SK-N-SH treated with all-trans-retinoic acid at 6 μM for 48 hours (cell line): ENCODE measurements around the gene FIGN.

ENCODE experiments used
- ATAC-seq: fragments of 200-7000 bp; cut with Tn5 transposase; 3 replicates; pipeline ENCODE4 v1.9.1; 2020; ENCODE audit warnings: mild to moderate bottlenecking, moderate library complexity
- ARNTL ChIP-seq: fragments of 450-650 bp; formaldehyde crosslinking; IDR thresholded peaks from 2 replicates; pipeline ENCODE4 v1.5.0; 2020; ENCODE audit warnings: low read depth, mild to moderate bottlenecking, moderate library complexity, borderline replicate concordance
- BACH2 ChIP-seq: fragments of 250-450 bp; sonication (Bioruptor Pico); IDR thresholded peaks from 2 replicates; pipeline ENCODE4 v1.9.0; 2021; ENCODE audit warnings: mild to moderate bottlenecking, borderline replicate concordance
- CSDC2 ChIP-seq: fragments of 250-450 bp; sonication (Bioruptor Pico); IDR thresholded peaks from 2 replicates; pipeline ENCODE4 v1.5.0; 2020; ENCODE audit warnings: mild to moderate bottlenecking, moderate library complexity
- ESRRG ChIP-seq: fragments of 250-450 bp; sonication (Bioruptor Pico); IDR thresholded peaks from 2 replicates; pipeline ENCODE4 v1.6.1; 2021; ENCODE audit warnings: mild to moderate bottlenecking
- GLIS3 ChIP-seq: fragments of 250-450 bp; sonication (Bioruptor Pico); IDR thresholded peaks from 2 replicates; pipeline ENCODE4 v1.5.0; 2020; ENCODE audit warnings: mild to moderate bottlenecking, moderate library complexity
- ISL1 ChIP-seq: fragments of 250-450 bp; sonication (Bioruptor Pico); IDR thresholded peaks from 2 replicates; pipeline ENCODE4 v2.1.2; 2022; ENCODE audit warnings: mild to moderate bottlenecking, moderate library complexity
- OSR1 ChIP-seq: fragments of 250-450 bp; sonication (Bioruptor Pico); IDR thresholded peaks from 2 replicates; pipeline ENCODE4 v1.8.0; 2022; ENCODE audit warnings: moderate library complexity, mild to moderate bottlenecking, inconsistent platforms
- PPARA ChIP-seq: fragments of 250-450 bp; sonication (Bioruptor Pico); IDR thresholded peaks from 2 replicates; pipeline ENCODE4 v1.5.0; 2020; ENCODE audit warnings: mild to moderate bottlenecking, borderline replicate concordance
- RARB ChIP-seq: fragments of 250-450 bp; sonication (Bioruptor Pico); IDR thresholded peaks from 2 replicates; pipeline ENCODE4 v1.8.0; 2021; ENCODE audit warnings: mild to moderate bottlenecking, moderate library complexity
- TCF4 ChIP-seq: fragments of 250-450 bp; sonication (Bioruptor Pico); IDR thresholded peaks from 2 replicates; pipeline ENCODE4 v1.8.0; 2021; ENCODE audit warnings: mild to moderate bottlenecking, moderate library complexity, borderline replicate concordance
- TOX ChIP-seq: fragments of 250-450 bp; sonication (Bioruptor Pico); IDR thresholded peaks from 2 replicates; pipeline ENCODE4 v1.8.0; 2021; ENCODE audit warnings: mild to moderate bottlenecking, moderate library complexity, borderline replicate concordance
- ZC3H10 ChIP-seq: fragments of 250-450 bp; sonication (Bioruptor Pico); IDR thresholded peaks from 2 replicates; pipeline ENCODE4 v1.5.1; 2021; ENCODE audit warnings: mild to moderate bottlenecking, moderate library complexity
- ZFP3 ChIP-seq: fragments of 250-450 bp; sonication (Bioruptor Pico); IDR thresholded peaks from 2 replicates; pipeline ENCODE4 v1.5.0; 2020; ENCODE audit warnings: mild to moderate bottlenecking, moderate library complexity
- ZFP30 ChIP-seq: fragments of 450-650 bp; formaldehyde crosslinking; IDR thresholded peaks from 2 replicates; pipeline ENCODE4 v1.5.0; 2022; ENCODE audit warnings: mild to moderate bottlenecking, moderate library complexity
- ZNF565 ChIP-seq: fragments of 450-650 bp; formaldehyde crosslinking; conservative IDR thresholded peaks from 2 replicates; pipeline ENCODE4 v1.5.0; 2020; ENCODE audit warnings: low read depth, mild to moderate bottlenecking, moderate library complexity
- ZNF70 ChIP-seq: fragments of 450-650 bp; formaldehyde crosslinking; IDR thresholded peaks from 2 replicates; pipeline ENCODE4 v1.5.0; 2020; ENCODE audit warnings: mild to moderate bottlenecking, moderate library complexity
- TF ChIP-seq, protein P1 (sequence below): fragments of 250-450 bp; sonication (Bioruptor Pico); IDR thresholded peaks from 2 replicates; pipeline ENCODE4 v1.8.0; 2021; ENCODE audit warnings: low read depth, mild to moderate bottlenecking, moderate library complexity, borderline replicate concordance
- TF ChIP-seq, protein P2 (sequence below): fragments of 250-450 bp; sonication (Bioruptor Pico); IDR thresholded peaks from 2 replicates; pipeline ENCODE4 v1.5.1; 2021; ENCODE audit warnings: mild to moderate bottlenecking, moderate library complexity
- TF ChIP-seq, protein P3 (sequence below): fragments of 250-450 bp; sonication (Bioruptor Pico); IDR thresholded peaks from 2 replicates; pipeline ENCODE4 v1.5.0; 2020; ENCODE audit warnings: mild to moderate bottlenecking, moderate library complexity
- TF ChIP-seq, protein P4 (sequence below): fragments of 250-450 bp; sonication (Bioruptor Pico); IDR thresholded peaks from 2 replicates; pipeline ENCODE4 v1.5.1; 2020; ENCODE audit warnings: low read depth, mild to moderate bottlenecking, moderate library complexity

FIGN gene

DNA sequence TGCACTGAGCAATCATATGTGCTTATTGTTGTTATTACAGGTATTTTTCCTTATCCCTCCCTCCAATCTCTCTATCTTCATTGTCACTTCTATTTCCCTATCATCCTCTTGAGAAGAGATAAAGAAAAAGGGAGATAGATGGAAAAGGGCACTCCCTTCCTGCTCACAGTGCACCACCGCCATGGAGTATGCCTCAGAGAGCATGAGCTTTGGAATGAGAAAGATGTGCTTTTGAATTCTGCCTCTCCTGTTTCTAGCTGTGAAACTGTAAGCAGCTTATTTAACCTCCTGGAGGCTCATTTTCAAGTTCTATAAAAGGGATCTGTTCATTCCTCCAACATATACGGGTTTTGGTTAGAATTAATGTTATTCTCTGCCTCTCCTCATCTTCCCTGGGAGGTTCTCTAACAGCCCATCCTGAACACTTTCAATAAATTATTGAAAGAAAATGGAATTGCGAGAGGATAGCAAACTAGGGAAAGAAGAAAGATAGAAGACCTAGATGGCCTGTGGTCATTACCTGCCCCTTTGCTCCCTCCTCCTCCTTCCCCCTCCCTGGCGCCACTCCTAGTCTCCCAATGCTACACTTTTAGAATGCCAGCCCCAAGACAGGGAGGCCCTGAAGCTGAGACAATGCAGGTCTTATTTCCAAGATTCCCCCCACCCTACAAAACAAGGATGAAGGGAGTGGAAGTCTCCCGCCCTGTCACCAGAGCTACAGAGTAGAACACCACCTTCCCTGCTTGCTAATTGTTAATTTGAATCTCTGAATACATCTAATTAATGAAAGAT lies 37.8 kb downstream of the FIGN start:
- no peak for ATAC-seq

DNA sequence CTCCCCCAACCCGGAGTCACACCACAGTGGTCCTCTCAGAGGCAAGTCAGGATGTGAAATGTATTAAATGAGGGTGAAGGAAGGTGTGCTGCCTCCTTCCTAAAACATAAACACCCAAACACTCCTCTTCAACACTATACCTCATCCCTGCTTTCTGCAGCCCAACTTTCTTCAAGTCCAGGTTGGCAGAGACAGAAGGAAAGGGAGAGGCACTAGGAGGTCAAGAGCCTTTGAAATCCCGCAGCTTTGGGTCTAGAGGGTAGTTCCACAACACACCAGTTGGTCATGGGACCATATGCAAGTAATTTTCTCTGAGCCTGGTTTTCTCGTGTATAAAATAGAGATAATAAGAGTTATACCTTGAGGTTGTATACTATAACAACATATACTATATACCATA lies 38.4 kb downstream of the FIGN start:
- TF ChIP-seq RARB (CRISPR knock-in tag), result no peak
- TF ChIP-seq, protein P1, sequence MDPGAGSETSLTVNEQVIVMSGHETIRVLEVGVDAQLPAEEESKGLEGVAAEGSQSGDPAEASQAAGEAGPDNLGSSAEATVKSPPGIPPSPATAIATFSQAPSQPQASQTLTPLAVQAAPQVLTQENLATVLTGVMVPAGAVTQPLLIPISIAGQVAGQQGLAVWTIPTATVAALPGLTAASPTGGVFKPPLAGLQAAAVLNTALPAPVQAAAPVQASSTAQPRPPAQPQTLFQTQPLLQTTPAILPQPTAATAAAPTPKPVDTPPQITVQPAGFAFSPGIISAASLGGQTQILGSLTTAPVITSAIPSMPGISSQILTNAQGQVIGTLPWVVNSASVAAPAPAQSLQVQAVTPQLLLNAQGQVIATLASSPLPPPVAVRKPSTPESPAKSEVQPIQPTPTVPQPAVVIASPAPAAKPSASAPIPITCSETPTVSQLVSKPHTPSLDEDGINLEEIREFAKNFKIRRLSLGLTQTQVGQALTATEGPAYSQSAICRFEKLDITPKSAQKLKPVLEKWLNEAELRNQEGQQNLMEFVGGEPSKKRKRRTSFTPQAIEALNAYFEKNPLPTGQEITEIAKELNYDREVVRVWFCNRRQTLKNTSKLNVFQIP, result no peak
- no peak for TF ChIP-seq ZFP3 (CRISPR knock-in tag)
- no peak for TF ChIP-seq GLIS3 (CRISPR knock-in tag)
- TF ChIP-seq, protein P2, sequence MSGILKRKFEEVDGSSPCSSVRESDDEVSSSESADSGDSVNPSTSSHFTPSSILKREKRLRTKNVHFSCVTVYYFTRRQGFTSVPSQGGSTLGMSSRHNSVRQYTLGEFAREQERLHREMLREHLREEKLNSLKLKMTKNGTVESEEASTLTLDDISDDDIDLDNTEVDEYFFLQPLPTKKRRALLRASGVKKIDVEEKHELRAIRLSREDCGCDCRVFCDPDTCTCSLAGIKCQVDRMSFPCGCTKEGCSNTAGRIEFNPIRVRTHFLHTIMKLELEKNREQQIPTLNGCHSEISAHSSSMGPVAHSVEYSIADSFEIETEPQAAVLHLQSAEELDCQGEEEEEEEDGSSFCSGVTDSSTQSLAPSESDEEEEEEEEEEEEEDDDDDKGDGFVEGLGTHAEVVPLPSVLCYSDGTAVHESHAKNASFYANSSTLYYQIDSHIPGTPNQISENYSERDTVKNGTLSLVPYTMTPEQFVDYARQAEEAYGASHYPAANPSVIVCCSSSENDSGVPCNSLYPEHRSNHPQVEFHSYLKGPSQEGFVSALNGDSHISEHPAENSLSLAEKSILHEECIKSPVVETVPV (CRISPR knock-in tag), result no peak
- TF ChIP-seq CSDC2 (CRISPR knock-in tag), result no peak
- no peak for TF ChIP-seq ZC3H10 (CRISPR knock-in tag)
- TF ChIP-seq ZNF565, result no peak
- TF ChIP-seq ISL1 (CRISPR knock-in tag), result no peak
- no peak for TF ChIP-seq OSR1 (CRISPR knock-in tag)
- TF ChIP-seq ARNTL, result no peak
- TF ChIP-seq, protein P3, sequence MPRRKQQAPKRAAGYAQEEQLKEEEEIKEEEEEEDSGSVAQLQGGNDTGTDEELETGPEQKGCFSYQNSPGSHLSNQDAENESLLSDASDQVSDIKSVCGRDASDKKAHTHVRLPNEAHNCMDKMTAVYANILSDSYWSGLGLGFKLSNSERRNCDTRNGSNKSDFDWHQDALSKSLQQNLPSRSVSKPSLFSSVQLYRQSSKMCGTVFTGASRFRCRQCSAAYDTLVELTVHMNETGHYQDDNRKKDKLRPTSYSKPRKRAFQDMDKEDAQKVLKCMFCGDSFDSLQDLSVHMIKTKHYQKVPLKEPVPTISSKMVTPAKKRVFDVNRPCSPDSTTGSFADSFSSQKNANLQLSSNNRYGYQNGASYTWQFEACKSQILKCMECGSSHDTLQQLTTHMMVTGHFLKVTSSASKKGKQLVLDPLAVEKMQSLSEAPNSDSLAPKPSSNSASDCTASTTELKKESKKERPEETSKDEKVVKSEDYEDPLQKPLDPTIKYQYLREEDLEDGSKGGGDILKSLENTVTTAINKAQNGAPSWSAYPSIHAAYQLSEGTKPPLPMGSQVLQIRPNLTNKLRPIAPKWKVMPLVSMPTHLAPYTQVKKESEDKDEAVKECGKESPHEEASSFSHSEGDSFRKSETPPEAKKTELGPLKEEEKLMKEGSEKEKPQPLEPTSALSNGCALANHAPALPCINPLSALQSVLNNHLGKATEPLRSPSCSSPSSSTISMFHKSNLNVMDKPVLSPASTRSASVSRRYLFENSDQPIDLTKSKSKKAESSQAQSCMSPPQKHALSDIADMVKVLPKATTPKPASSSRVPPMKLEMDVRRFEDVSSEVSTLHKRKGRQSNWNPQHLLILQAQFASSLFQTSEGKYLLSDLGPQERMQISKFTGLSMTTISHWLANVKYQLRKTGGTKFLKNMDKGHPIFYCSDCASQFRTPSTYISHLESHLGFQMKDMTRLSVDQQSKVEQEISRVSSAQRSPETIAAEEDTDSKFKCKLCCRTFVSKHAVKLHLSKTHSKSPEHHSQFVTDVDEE, result no peak
- ATAC-seq, result no peak

More for the DNA sequence above, 37.8 kb downstream of the FIGN start:
- no peak for TF ChIP-seq ZNF565
- TF ChIP-seq, protein P3, result no peak
- TF ChIP-seq GLIS3 (CRISPR knock-in tag), result no peak
- TF ChIP-seq ZC3H10 (CRISPR knock-in tag), result no peak
- TF ChIP-seq PPARA (CRISPR knock-in tag), result no peak
- no peak for TF ChIP-seq TOX (CRISPR knock-in tag)
- no peak for TF ChIP-seq ZFP3 (CRISPR knock-in tag)
- TF ChIP-seq BACH2 (CRISPR knock-in tag), result no peak
- no peak for TF ChIP-seq TCF4 (CRISPR knock-in tag)
- TF ChIP-seq ZNF70 (CRISPR knock-in tag), result no peak
- TF ChIP-seq, protein P1, result no peak
- no peak for TF ChIP-seq ZFP30 (CRISPR knock-in tag)
- TF ChIP-seq, protein P4, sequence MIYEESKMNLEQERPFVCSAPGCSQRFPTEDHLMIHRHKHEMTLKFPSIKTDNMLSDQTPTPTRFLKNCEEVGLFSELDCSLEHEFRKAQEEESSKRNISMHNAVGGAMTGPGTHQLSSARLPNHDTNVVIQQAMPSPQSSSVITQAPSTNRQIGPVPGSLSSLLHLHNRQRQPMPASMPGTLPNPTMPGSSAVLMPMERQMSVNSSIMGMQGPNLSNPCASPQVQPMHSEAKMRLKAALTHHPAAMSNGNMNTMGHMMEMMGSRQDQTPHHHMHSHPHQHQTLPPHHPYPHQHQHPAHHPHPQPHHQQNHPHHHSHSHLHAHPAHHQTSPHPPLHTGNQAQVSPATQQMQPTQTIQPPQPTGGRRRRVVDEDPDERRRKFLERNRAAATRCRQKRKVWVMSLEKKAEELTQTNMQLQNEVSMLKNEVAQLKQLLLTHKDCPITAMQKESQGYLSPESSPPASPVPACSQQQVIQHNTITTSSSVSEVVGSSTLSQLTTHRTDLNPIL, result no peak
- TF ChIP-seq ESRRG (CRISPR knock-in tag), result no peak
